Loucy (cell line): Measurements from ENCODE around the gene ENPP3.

Experiments used
- CTCF ChIP-seq: fragments of 200-600 bp; sonication (generic); conservative IDR thresholded peaks from 2 replicates; pipeline ENCODE4 v1.5.1; 2014; ENCODE audit warnings: mild to moderate bottlenecking, antibody characterized with exemption, low read length
- EZH2phosphoT487 ChIP-seq: fragments of 200-600 bp; IDR thresholded peaks from 2 replicates; pipeline ENCODE4 v1.6.1; 2018; ENCODE audit warnings: antibody characterized with exemption, mild to moderate bottlenecking, moderate library complexity, borderline replicate concordance

GRCh38 chr6:131638013-131638412 lies 911 bp downstream of the ENPP3 start:
- TF ChIP-seq CTCF = no peak
- TF ChIP-seq EZH2phosphoT487 = no peak
